GM23338 (cell line): ENCODE data around the gene NUDT12.

Experiments used
- CREB1 ChIP-seq: fragments of 250-450 bp; sonication (Bioruptor Pico); IDR thresholded peaks from 2 replicates; pipeline ENCODE4 v1.5.0; 2020; ENCODE audit warnings: low read depth, mild to moderate bottlenecking, moderate library complexity
- CTCF ChIP-seq, 2 experiments: fragments of 200-600 bp in 1 of 2; sonication (generic) in 1 of 2; conservative IDR thresholded peaks; 2 replicates each; pipeline versions ENCODE4 v1.5.1 to v1.6.1; 2016 to 2017; ENCODE audit warnings: antibody characterized with exemption in 2 of 2, low read depth in 2 of 2, mild to moderate bottlenecking in 2 of 2, moderate library complexity in 1 of 2
- EZH2 ChIP-seq: fragments of 200-600 bp; sonication (generic); IDR thresholded peaks from one replicate; pipeline ENCODE4 v1.8.0; 2017; ENCODE audit warnings: antibody characterized with exemption, mild to moderate bottlenecking, low read depth; ENCODE audit not compliant: unreplicated experiment
- EZH2phosphoT487 ChIP-seq: fragments of 200-600 bp; sonication (generic); IDR thresholded peaks from one replicate; pipeline ENCODE4 v1.8.1; 2018; ENCODE audit warnings: antibody characterized with exemption; ENCODE audit not compliant: unreplicated experiment
- NANOG ChIP-seq: IDR thresholded peaks from 2 replicates; pipeline ENCODE4 v1.6.1; 2016; ENCODE audit warnings: antibody characterized with exemption, borderline replicate concordance
- POLR2AphosphoS5 ChIP-seq: IDR thresholded peaks from 2 replicates; pipeline ENCODE4 v1.6.1; 2016; ENCODE audit warnings: antibody characterized with exemption, low read depth
- REST ChIP-seq: IDR thresholded peaks from one replicate; pipeline ENCODE4 v1.6.1; 2018; ENCODE audit warnings: antibody characterized with exemption; ENCODE audit not compliant: unreplicated experiment
- STAT1 ChIP-seq: IDR thresholded peaks from one replicate; pipeline ENCODE4 v1.6.1; 2016; ENCODE audit warnings: antibody characterized with exemption; ENCODE audit not compliant: unreplicated experiment
- ZNF114 ChIP-seq: fragments of 250-450 bp; sonication (Bioruptor Pico); IDR thresholded peaks from 2 replicates; pipeline ENCODE4 v1.5.0; 2020; ENCODE audit warnings: mild to moderate bottlenecking, moderate library complexity
- TF ChIP-seq, protein P1 (sequence below): IDR thresholded peaks from 2 replicates; pipeline ENCODE4 v1.6.1; 2016; ENCODE audit warnings: antibody characterized with exemption

DNA sequence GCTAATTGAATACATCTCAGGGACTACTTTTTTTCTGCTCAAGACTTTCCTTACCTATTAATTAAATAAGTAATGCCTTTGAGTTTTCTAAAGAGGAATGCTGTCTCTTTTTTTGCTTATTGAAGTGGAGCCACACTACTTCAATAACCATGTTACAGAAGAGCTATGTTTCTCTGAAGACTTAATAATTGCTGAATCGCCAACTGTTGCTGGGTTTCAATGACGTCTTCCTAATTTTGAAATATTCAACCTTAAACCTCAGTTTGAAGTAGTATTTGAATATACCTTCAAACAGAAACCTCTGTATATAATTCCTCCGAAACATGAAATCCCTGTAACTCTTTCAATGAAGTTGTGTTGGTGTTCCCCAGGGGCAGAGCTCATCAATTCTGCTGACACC is 21.0 kb downstream of the NUDT12 start:
- TF ChIP-seq CTCF (conservative IDR thresholded peaks at IDR 0.05; ENCODE audit: low read depth in 2 of 2) (no peak), REST (no peak), POLR2AphosphoS5 (no peak), EZH2 (no peak), EZH2phosphoT487 (no peak), ZNF114 (CRISPR knock-in tag) (no peak), STAT1 (no peak), CREB1 (no peak), NANOG (no peak)
- TF ChIP-seq, protein P1, sequence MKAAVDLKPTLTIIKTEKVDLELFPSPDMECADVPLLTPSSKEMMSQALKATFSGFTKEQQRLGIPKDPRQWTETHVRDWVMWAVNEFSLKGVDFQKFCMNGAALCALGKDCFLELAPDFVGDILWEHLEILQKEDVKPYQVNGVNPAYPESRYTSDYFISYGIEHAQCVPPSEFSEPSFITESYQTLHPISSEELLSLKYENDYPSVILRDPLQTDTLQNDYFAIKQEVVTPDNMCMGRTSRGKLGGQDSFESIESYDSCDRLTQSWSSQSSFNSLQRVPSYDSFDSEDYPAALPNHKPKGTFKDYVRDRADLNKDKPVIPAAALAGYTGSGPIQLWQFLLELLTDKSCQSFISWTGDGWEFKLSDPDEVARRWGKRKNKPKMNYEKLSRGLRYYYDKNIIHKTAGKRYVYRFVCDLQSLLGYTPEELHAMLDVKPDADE: no peak
